Measurements from ENCODE around the gene IGFL4. TPM values are rescaled to one million over a fixed set of nuclear protein-coding genes. Genes with fewer than 3 reads are reported as not detected.

IGFL4 gene
- total RNA-seq, 1 donor from 2014 or later = not detected

DNA sequence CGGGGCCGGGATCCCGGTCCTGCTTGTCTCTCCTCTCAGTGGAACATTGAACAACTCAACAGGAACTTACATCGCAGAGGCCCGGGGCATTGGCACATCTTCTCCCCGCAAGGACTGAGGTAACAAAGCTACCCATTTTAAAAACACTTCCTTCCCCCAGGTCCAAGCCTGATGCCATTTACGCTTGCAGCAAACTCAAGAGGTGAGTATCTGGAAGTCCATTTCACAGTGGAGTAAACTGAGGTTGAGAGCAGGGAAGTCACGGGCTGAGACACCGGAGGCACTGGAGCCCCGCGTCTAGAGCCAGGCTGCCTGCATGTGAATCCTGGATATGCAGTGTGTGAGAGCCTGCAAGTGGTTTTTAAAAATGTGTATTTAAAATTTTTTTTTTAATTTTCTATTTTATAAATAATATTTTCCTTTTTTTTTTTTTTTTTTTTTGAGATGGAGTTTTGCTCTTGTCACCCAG, 17.5 kb downstream of the IGFL4 start:
- peaks cover 13% of the 10 kb centered on the region for H3K4me1 Mint-ChIP-seq (ENCODE audit: low read depth)
- no peak for DNase-seq (ENCODE audit: low spot score)
- H3K4me3 Mint-ChIP-seq (ENCODE audit: low read depth) = no peak overlapping the region
- H3K27ac Mint-ChIP-seq = no peak overlapping the region
- peaks cover 24% of the 10 kb centered on the region for H3K27me3 Mint-ChIP-seq (ENCODE audit: low read depth)
- no peaks in the 10 kb centered on the region for H3K9me3 Mint-ChIP-seq
- intact Hi-C loops (cut with micrococcal nuclease) = no loop called here
- no peaks in the 10 kb centered on the region for H3K36me3 Mint-ChIP-seq (ENCODE audit: low read depth)

DNA sequence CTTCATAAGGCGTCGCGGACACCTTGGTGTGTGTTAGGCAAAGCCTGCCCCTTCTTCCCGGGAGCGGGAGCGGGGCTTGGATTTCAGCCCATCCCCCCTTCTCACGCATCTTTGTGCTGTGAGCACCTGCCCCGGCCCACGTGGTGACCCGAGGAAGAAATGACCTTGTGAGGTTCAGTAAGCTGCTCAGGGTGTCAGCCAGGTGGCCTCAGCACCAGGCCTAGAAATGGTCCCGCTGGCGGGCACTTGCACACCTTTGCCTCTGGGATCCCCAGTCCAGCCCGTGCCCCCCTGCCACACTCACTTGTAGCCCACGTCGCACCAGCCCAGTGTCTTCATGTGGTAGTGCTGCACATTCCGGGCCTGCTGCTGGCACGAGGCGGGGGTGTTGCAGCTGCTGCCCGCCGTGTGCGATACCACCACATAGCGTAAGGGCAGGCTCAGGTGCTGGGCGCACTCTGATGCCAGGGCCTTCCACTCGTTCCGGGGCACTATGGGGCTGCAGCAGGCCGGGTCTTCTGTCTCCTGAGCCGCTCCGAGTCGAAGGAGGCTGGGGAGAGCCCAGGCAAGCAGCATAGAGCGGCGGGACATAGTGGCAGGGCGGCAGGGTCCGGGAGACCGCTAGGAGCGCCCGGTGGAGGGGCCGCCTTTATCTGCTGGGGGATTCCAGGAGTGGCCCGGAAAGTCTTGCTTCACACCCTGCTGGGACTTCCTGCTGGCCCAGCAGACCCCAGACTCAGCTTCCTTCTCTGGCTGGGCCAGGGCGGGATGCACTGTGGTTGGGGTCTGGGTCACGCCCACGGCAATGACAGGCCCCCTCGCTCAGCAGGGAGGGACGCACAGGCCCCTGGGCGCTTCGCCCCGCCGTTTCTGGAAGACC, 18.1 kb downstream of the IGFL4 start, which contains the start of gene PGLYRP1:
PGLYRP1 (minus strand) TSS at position 623 of the 880 bp plus-strand sequence; CDS start at position 591, 32 bp downstream.
- H3K4me1 Mint-ChIP-seq (ENCODE audit: low read depth) = peaks cover 13% of the 10 kb centered on the region
- H3K36me3 Mint-ChIP-seq (ENCODE audit: low read depth) = no peaks in the 10 kb centered on the region
- no peak within 1 kb of the TSS for H3K4me3 Mint-ChIP-seq (ENCODE audit: low read depth)
- no peaks in the 10 kb centered on the region for H3K9me3 Mint-ChIP-seq
- no peak within 1 kb of the TSS for H3K27ac Mint-ChIP-seq
- DNase-seq (ENCODE audit: low spot score) = no peak
- peaks cover 24% of the 10 kb centered on the region for H3K27me3 Mint-ChIP-seq (ENCODE audit: low read depth)
- intact Hi-C loops (cut with micrococcal nuclease) = no loop called here

DNA sequence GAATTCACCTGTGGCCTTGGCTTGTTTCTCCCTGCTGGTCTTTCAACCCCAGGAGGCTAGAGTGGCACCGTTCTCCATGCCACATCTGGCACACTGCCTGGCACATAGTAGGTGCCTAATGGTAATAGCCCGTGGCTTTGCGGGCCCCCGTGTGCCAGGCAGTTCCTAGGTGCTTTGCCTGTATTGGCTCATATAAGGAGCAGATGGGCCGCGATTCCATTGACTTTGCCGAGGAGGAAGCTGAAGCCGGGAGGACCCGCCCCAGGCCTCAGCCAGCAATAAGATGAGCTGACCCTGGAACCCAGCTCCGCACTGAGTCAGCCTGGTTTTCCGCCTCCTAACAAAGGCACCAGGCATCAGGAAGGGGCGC, 18.8 kb downstream of the IGFL4 start:
- Mint-ChIP-seq H3K27ac (no peak overlapping the region), H3K36me3 (ENCODE audit: low read depth) (no peaks in the 10 kb centered on the region), H3K9me3 (no peaks in the 10 kb centered on the region), H3K27me3 (ENCODE audit: low read depth) (peaks cover 24% of the 10 kb centered on the region), H3K4me3 (ENCODE audit: low read depth) (no peak overlapping the region), H3K4me1 (ENCODE audit: low read depth) (peaks cover 14% of the 10 kb centered on the region)
- intact Hi-C loops (cut with micrococcal nuclease) = no loop called here
- DNase-seq (ENCODE audit: low spot score) = no peak

DNA sequence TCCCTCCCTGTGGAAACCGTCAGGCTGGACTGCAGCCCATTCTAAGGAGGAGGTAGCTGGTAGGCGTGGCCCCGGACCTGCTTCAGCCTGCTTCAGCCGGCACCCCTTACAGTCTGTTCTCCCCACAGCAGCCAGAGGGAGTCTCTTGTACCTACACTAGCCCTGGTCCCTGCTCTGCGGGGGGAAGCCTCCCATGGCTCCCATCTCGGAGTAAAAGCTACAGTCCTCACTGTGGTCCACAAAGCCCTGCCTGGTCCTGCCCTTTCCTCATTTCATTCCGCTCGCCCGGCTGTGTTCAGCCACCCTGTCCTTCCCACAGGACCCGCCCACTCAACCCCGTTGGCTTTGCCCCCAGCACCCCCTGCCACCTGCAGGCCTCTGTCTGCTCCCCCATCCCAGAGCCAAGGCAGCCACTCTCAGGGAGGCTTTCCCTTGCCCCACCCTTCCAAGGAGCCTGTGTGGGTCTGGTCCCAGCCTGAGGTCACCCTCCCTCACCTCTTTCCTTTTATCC, 19.2 kb downstream of the IGFL4 start:
- peaks cover 2% of the 10 kb centered on the region for H3K36me3 Mint-ChIP-seq (ENCODE audit: low read depth)
- H3K27me3 Mint-ChIP-seq (ENCODE audit: low read depth) = peaks cover 22% of the 10 kb centered on the region
- peaks cover 14% of the 10 kb centered on the region for H3K4me1 Mint-ChIP-seq (ENCODE audit: low read depth)
- H3K27ac Mint-ChIP-seq = no peak overlapping the region
- no peak overlapping the region for H3K4me3 Mint-ChIP-seq (ENCODE audit: low read depth)
- intact Hi-C loops (cut with micrococcal nuclease) = no loop called here
- no peaks in the 10 kb centered on the region for H3K9me3 Mint-ChIP-seq
- DNase-seq (ENCODE audit: low spot score) = no peak

DNA sequence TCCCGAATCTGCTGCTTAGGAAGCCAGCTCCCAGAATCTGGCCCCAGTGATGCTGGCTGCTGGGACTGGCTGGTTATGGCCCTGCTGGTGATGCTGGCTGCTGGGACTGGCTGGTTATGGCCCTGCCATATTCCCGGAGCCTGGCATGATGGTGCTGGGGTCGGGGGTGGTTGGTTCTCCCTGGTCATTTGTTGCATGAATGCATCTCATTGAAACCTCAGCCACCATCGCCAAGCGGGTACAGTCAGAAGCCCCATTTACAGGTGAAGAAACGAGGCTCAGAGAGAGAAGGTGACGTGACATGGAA, 20.0 kb downstream of the IGFL4 start:
- peaks cover 11% of the 10 kb centered on the region for H3K4me1 Mint-ChIP-seq (ENCODE audit: low read depth)
- peaks cover 6% of the 10 kb centered on the region for H3K36me3 Mint-ChIP-seq (ENCODE audit: low read depth)
- no peak overlapping the region for H3K27ac Mint-ChIP-seq
- H3K9me3 Mint-ChIP-seq = no peaks in the 10 kb centered on the region
- DNase-seq (ENCODE audit: low spot score) = no peak
- intact Hi-C loops (cut with micrococcal nuclease) = no loop called here
- H3K27me3 Mint-ChIP-seq (ENCODE audit: low read depth) = peaks cover 25% of the 10 kb centered on the region
- no peak overlapping the region for H3K4me3 Mint-ChIP-seq (ENCODE audit: low read depth)

DNA sequence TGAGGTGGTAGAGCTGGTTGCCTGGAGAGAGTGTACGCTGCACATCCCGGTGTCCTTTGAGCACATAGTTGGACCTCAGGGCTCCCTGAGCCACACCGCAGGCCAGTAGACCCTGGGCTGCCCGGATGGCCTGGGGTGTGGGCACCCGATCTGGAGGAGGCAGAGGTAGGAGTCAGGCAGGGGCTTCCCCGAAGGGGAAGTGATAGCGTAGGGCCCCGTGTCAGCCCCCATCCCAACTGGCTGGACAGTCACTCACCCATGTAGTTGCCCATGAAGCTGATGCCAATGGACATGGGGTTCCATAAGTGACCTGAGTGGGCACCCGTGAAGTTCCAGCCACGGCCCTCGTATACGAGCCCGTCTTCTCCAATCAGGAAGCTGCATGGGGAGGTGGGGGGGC, 21.5 kb downstream of the IGFL4 start:
- Mint-ChIP-seq H3K4me1 (ENCODE audit: low read depth) (peaks cover 12% of the 10 kb centered on the region), H3K27me3 (ENCODE audit: low read depth) (peaks cover 32% of the 10 kb centered on the region), H3K4me3 (ENCODE audit: low read depth) (no peak overlapping the region), H3K36me3 (ENCODE audit: low read depth) (peaks cover 14% of the 10 kb centered on the region), H3K27ac (no peak overlapping the region), H3K9me3 (no peaks in the 10 kb centered on the region)
- intact Hi-C loops (cut with micrococcal nuclease) = loop anchor here (5.0 kb wide), 1 partner anchor 202 kb away; the partner anchor contains the start of gene RSPH6A
- DNase-seq (ENCODE audit: low spot score) = no peak

DNA sequence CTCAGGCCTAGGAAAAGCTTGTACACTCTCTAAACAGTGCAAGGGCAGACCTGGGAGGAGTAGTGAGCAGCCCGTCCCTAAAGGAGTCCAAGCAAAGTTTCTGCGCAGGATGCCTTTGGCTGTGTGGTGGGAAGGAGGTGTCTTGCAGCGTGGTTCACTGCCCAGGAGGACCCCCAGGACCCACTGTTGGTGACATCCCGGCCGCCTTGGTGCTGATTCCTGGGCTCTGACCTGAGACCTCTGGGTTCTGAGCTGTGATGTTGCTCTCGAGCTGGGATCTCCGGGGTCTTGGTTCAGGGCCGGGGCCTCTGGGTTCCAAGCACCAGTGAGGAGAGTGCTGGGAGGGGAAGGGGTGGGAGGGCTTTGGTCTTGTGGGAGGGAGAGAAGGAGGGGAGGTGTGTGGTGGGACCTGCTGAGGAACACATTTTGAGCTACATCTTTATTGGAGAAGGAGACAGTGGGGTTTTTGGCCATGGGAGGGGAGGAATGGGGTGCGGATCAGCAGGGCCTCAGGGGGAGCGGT, 22.0 kb downstream of the IGFL4 start:
- Mint-ChIP-seq H3K9me3 (no peaks in the 10 kb centered on the region), H3K27ac (no peak overlapping the region), H3K27me3 (ENCODE audit: low read depth) (peaks cover 28% of the 10 kb centered on the region), H3K4me3 (ENCODE audit: low read depth) (no peak overlapping the region), H3K4me1 (ENCODE audit: low read depth) (peaks cover 12% of the 10 kb centered on the region), H3K36me3 (ENCODE audit: low read depth) (peaks cover 14% of the 10 kb centered on the region)
- intact Hi-C loops (cut with micrococcal nuclease) = loop anchor here (5.0 kb wide), 1 partner anchor 201 kb away; the partner anchor contains the start of gene RSPH6A
- no peak for DNase-seq (ENCODE audit: low spot score)

DNA sequence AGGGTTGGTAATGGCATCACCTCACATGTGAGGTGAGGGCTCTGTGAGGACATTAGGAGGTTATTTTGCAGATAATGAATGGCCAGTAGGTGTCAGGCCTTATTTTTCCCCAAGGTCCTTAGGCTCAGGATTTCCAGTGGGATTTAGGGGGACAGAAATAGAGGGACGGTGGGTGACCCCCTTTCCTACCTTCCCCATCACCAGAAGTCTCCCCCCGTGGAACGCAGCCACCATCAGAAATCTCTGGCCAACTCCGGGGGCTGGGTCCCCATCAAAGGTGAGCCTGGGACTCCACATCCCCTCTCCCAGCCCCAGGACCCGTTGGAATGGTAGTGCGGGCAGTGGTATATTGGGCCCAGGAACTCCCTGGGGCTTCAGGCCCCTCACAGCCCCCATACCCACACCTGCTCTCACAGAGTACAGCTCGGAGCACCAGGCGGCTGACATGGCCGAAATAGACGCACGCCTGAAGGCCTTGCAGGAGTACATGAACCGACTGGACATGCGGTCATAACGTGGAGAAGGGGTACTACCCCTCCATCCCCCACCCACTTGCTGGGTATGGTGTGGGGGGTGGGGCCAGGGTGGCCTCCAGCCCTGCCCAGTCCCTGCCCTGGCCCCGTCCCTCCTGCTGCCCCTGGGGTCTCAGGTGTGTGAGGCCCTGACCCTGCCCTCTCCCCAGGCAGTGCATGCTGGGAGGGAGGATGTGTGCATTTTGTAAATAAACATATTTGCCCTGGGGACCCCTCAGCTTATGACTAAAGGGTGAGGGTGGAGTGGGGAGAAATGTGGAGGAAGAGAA, 22.7 kb downstream of the IGFL4 start:
- Mint-ChIP-seq H3K9me3 (no peaks in the 10 kb centered on the region), H3K4me3 (ENCODE audit: low read depth) (no peak overlapping the region), H3K27me3 (ENCODE audit: low read depth) (peaks cover 24% of the 10 kb centered on the region), H3K4me1 (ENCODE audit: low read depth) (peaks cover 12% of the 10 kb centered on the region), H3K36me3 (ENCODE audit: low read depth) (peaks cover 14% of the 10 kb centered on the region), H3K27ac (no peak overlapping the region)
- intact Hi-C loops (cut with micrococcal nuclease) = loop anchor here (5.0 kb wide), 1 partner anchor 201 kb away; the partner anchor contains the start of gene RSPH6A
- DNase-seq (ENCODE audit: low spot score) = no peak

DNA sequence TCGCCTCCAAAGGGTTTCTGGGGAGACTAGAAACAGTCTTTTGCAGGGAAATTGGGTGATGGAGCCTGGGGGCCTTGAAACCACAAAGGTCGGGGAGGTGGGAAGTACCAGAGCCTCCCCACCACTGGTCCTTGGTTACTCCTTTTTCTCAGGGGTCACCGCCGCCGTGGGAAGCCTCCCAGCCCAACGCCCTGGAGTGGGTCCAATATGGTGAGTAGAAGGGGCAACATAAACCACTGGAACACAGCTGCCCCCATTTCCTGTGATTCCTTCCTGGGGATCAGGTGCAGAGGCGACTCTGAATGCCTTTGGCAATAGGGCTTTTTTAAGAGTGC, 23.7 kb downstream of the IGFL4 start:
- Mint-ChIP-seq H3K27ac (no peak overlapping the region), H3K9me3 (no peaks in the 10 kb centered on the region), H3K4me3 (ENCODE audit: low read depth) (peak overlapping the region; percentile 37), H3K4me1 (ENCODE audit: low read depth) (peaks cover 12% of the 10 kb centered on the region), H3K36me3 (ENCODE audit: low read depth) (peaks cover 14% of the 10 kb centered on the region), H3K27me3 (ENCODE audit: low read depth) (peaks cover 22% of the 10 kb centered on the region)
- intact Hi-C loops (cut with micrococcal nuclease) = loop anchor here (5.0 kb wide), 1 partner anchor 200 kb away; the partner anchor contains the start of gene RSPH6A
- no peak for DNase-seq (ENCODE audit: low spot score)

DNA sequence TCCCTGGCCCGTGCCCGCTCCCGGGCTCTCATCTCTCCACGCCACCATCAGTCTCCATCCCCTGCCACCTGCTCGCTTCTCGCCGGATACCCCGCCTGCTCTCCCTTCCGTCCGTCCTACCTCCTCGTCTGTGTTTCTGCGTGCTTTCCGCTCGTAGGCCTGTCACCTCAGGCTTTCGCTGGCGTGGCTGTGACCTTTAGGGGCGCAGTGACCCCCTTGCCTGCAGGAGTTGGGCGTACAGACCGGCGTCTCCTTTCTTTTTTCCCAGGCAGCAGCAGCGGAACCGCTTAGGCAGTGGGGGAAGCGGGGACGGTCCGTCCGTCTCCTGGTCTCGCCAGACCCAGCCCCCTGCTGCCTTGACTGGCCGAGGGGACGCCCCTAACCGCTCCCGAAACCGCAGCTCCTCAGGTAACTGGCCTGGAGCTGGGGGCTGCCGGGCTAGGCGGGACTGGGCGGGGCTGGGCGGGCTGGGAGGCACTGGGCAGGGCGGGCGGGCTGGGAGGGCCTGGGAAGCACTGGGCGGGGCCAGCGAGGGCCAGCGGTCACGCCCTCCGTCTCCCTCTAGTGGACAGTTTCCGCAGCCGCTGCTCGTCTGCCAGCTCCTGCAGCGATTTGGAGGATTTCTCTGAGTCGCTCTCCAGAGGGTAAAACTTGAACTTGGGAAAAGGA, 24.2 kb downstream of the IGFL4 start:
- Mint-ChIP-seq H3K9me3 (no peaks in the 10 kb centered on the region), H3K36me3 (ENCODE audit: low read depth) (peaks cover 14% of the 10 kb centered on the region), H3K27me3 (ENCODE audit: low read depth) (peaks cover 18% of the 10 kb centered on the region), H3K27ac (peak overlapping the region; percentile 53), H3K4me3 (ENCODE audit: low read depth) (peak overlapping the region; percentile 85), H3K4me1 (ENCODE audit: low read depth) (peaks cover 12% of the 10 kb centered on the region)
- intact Hi-C loops (cut with micrococcal nuclease) = loop anchor here (5.0 kb wide), 1 partner anchor 199 kb away; the partner anchor contains the start of gene RSPH6A
- DNase-seq (ENCODE audit: low spot score) = peak; percentile 72

DNA sequence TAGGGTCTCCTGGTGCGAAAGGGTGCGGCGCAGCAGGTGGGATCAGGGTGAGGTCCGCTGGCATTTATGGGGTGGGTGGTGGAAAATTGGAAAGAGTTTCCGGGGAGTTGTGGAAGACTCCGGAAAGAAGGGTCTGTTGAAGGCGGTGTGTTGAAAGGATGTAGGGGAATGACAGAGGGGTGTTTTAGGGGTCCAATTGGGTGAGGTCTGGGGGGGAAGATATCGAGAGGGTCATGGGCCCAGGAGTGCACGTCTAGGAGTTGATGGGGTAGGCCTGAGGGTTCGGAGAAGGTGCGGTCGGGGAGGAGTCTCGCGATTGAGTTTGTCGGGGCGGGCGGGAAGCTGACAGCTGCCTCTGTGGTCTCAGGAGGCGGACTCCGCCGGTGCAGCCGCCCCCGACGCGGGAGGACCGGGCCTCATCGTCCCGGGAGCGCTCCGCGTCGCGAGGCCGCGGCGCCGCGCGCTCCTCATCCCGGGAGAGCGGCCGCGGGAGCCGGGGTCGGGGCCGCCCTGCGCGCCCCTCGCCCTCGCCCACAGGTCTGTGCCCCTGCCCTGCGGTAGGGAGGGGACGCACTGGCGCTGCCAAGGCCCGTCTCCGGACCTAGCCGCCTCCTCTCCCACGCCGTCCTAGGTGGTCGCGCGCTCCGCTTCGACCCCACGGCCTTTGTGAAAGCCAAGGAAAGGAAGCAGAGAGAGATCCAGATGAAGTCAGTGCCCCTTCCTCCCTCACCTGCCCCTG, 24.9 kb downstream of the IGFL4 start:
- Mint-ChIP-seq H3K9me3 (no peaks in the 10 kb centered on the region), H3K27ac (peak overlapping the region; percentile 53), H3K4me3 (ENCODE audit: low read depth) (peak overlapping the region; percentile 85), H3K36me3 (ENCODE audit: low read depth) (peaks cover 14% of the 10 kb centered on the region), H3K4me1 (ENCODE audit: low read depth) (peaks cover 12% of the 10 kb centered on the region), H3K27me3 (ENCODE audit: low read depth) (peaks cover 14% of the 10 kb centered on the region)
- intact Hi-C loops (cut with micrococcal nuclease) = loop anchor here (5.0 kb wide), 1 partner anchor 199 kb away; the partner anchor contains the start of gene RSPH6A
- peak; percentile 33 for DNase-seq (ENCODE audit: low spot score)
